SK-N-MC (cell line): Measurements from ENCODE around the gene C12orf76.

Experiments used
- EZH2 ChIP-seq: fragments of 200-600 bp; sonication (generic); IDR thresholded peaks from one replicate; pipeline ENCODE4 v1.6.1; 2017; ENCODE audit warnings: antibody characterized with exemption
- FOXP2 ChIP-seq: optimal IDR thresholded peaks from 2 replicates; pipeline ENCODE3; 2011; ENCODE audit warnings: mild to moderate bottlenecking, moderate library complexity; ENCODE audit not compliant: insufficient read depth; ENCODE audit errors: extremely low read length, control extremely low read depth
- POLR2AphosphoS5 ChIP-seq: IDR thresholded peaks from 2 replicates; pipeline ENCODE4 v1.6.1; 2012; ENCODE audit warnings: mild to moderate bottlenecking, low read depth, low read length, borderline replicate concordance

DNA sequence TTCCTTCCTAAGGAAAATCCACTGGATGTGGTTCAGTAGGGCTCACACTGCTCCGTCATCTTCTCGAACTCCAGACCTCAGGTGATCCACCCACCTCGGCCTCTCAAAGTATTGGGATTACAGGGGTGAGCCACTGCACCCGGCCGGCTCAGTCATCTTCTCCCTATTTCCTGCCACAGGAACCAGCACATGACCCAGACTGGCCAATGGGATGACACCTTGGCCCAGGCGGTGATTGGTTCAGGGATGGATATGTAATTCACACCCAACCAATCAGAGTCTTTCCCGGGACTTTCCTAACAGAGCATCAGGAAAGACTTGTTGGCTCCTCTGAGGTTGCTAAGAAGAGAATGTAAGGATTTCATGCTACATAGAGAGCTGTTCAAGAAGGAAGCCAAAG is 19.2 kb upstream of the C12orf76 start:
- TF ChIP-seq POLR2AphosphoS5 = no peak
- TF ChIP-seq EZH2 = no peak
- no peak for TF ChIP-seq FOXP2
